SK-N-SH (cell line): ENCODE measurements around the gene AP1M1. TPM values are rescaled to one million over a fixed set of nuclear protein-coding genes. Genes with fewer than 3 reads are reported as not detected.

Source experiments
- CTCF ChIA-PET: fragments of 300-600, 350-600 bp; formaldehyde crosslinking; extraction: SDS; loops from one replicate; lab custom pipeline; 2021; lab: Yijun Ruan, JAX
- POLR2A ChIA-PET: fragments of 350-600 bp; sonication (Branson Sonifier 250); formaldehyde crosslinking; extraction: SDS; loops from one replicate; lab custom pipeline; 2020; ENCODE audit warnings: antibody characterized with exemption, inconsistent platforms; lab: Yijun Ruan, JAX
- DNase-seq: peaks from one replicate; pipeline ENCODE4 v3.0.0; 2012
- H2AFZ ChIP-seq: fragments of 200-600 bp; sonication (generic); 2 replicates; pipeline ENCODE4 v1.8.1; 2016; ENCODE audit warnings: antibody characterized with exemption, mild to moderate bottlenecking, low read depth
- H3F3A ChIP-seq: fragments of 200-600 bp; sonication (generic); replicated peaks from 2 replicates; pipeline ENCODE3; 2016; ENCODE audit warnings: antibody characterized with exemption, mild to moderate bottlenecking; ENCODE audit not compliant: insufficient read depth
- H3K27ac ChIP-seq, 2 experiments: fragments of 200-500 bp in 1 of 2; fragments of 200-600 bp in 1 of 2; sonication (Bioruptor generic) in 1 of 2; sonication (generic), shearing (Covaris generic) in 1 of 2; 2 replicates each; pipeline versions ENCODE4 v1.5.1 to v1.6.1; 2014 to 2016; ENCODE audit warnings: low read depth in 2 of 2, inconsistent platforms in 1 of 2, low read length in 1 of 2, mild to moderate bottlenecking in 1 of 2, mixed read lengths in 1 of 2
- H3K27me3 ChIP-seq: fragments of 200-600 bp; sonication (generic), shearing (Covaris generic); 2 replicates; pipeline ENCODE4 v1.6.1; 2016; ENCODE audit warnings: mixed run types; ENCODE audit not compliant: insufficient read depth
- H3K36me3 ChIP-seq, 2 experiments: fragments of 200-500 bp in 1 of 2; fragments of 200-600 bp in 1 of 2; sonication (Bioruptor generic) in 1 of 2; sonication (generic) in 1 of 2; replicated peaks in 1 of 2; 2 replicates each; pipeline versions ENCODE3 to v1.5.1; 2014 to 2016; ENCODE audit warnings: low read length in 1 of 2, mild to moderate bottlenecking in 1 of 2; ENCODE audit not compliant: insufficient read depth in 2 of 2, control insufficient read depth in 1 of 2
- H3K4me1 ChIP-seq, 2 experiments: fragments of 200-500 bp in 1 of 2; fragments of 200-600 bp in 1 of 2; sonication (Bioruptor generic) in 1 of 2; sonication (generic), shearing (Covaris generic) in 1 of 2; 2 replicates each; pipeline versions ENCODE4 v1.5.1 to v1.6.1; 2014 to 2016; ENCODE audit warnings: low read depth in 1 of 2, low read length in 1 of 2, mixed run types in 1 of 2; ENCODE audit not compliant: insufficient read depth in 2 of 2, control insufficient read depth in 1 of 2
- H3K4me2 ChIP-seq: fragments of 200-600 bp; sonication (generic), shearing (Covaris generic); 2 replicates; pipeline ENCODE4 v1.6.1; 2017; ENCODE audit warnings: mixed run types
- H3K4me3 ChIP-seq, 2 experiments: fragments of 200-500 bp in 1 of 2; fragments of 200-600 bp in 1 of 2; sonication (Bioruptor generic) in 1 of 2; sonication (generic), shearing (Covaris generic) in 1 of 2; 2 replicates each; pipeline versions ENCODE4 v1.5.1 to v1.8.1; 2014 to 2016; ENCODE audit warnings: low read depth in 2 of 2, inconsistent platforms in 1 of 2, low read length in 1 of 2, mild to moderate bottlenecking in 1 of 2, mixed read lengths in 1 of 2, moderate library complexity in 1 of 2
- H3K79me2 ChIP-seq: fragments of 200-600 bp; sonication (generic); 2 replicates; pipeline ENCODE4 v1.8.1; 2017; ENCODE audit warnings: mild to moderate bottlenecking; ENCODE audit not compliant: insufficient read depth
- H3K9ac ChIP-seq: fragments of 200-600 bp; sonication (generic); 2 replicates; pipeline ENCODE4 v1.6.1; 2017; ENCODE audit warnings: mixed run types
- H3K9me2 ChIP-seq: fragments of 200-600 bp; sonication (generic); 2 replicates; pipeline ENCODE4 v1.6.1; 2017; ENCODE audit warnings: mixed run types
- H3K9me3 ChIP-seq: fragments of 200-600 bp; sonication (generic); 2 replicates; pipeline ENCODE4 v1.6.1; 2017; ENCODE audit warnings: mixed run types, mild to moderate bottlenecking, moderate library complexity
- H4K20me1 ChIP-seq: fragments of 200-600 bp; sonication (generic); 2 replicates; pipeline ENCODE4 v1.6.1; 2017; ENCODE audit warnings: mild to moderate bottlenecking, mixed run types; ENCODE audit not compliant: insufficient read depth
- CHD2 ChIP-seq: fragments of 150-350 bp; IDR thresholded peaks from 2 replicates; pipeline ENCODE4 v1.6.1; 2018; ENCODE audit warnings: low read length; ENCODE audit not compliant: partially characterized antibody
- EP300 ChIP-seq, 2 experiments: IDR thresholded peaks; 2 replicates each; pipeline versions ENCODE4 v1.4.0 to v1.6.1; 2012; ENCODE audit warnings: borderline replicate concordance in 1 of 2, low read depth in 1 of 2, low read length in 1 of 2
- EZH2phosphoT487 ChIP-seq: fragments of 200-600 bp; sonication (generic); IDR thresholded peaks from 2 replicates; pipeline ENCODE4 v1.6.1; 2017; ENCODE audit warnings: low read depth, mixed run types, mild to moderate bottlenecking, antibody characterized with exemption, moderate library complexity, borderline replicate concordance
- FOSL2 ChIP-seq: IDR thresholded peaks from 2 replicates; pipeline ENCODE4 v1.4.0; 2012; ENCODE audit warnings: low read depth, mild to moderate bottlenecking, moderate library complexity, borderline replicate concordance
- FOXJ3 ChIP-seq: sonication (generic); formaldehyde crosslinking; IDR thresholded peaks from 2 replicates; pipeline ENCODE4 v1.5.1; 2020; ENCODE audit warnings: mild to moderate bottlenecking, missing genetic modification reagents
- JUND ChIP-seq: IDR thresholded peaks from 2 replicates; pipeline ENCODE4 v1.4.0; 2012
- MAX ChIP-seq: IDR thresholded peaks from 2 replicates; pipeline ENCODE4 v1.4.0; 2012; ENCODE audit warnings: low read depth
- NFIC ChIP-seq: IDR thresholded peaks from 2 replicates; pipeline ENCODE4 v1.4.0; 2012; ENCODE audit warnings: borderline replicate concordance
- NRF1 ChIP-seq: IDR thresholded peaks from 2 replicates; pipeline ENCODE4 v1.6.1; 2012; ENCODE audit warnings: low read depth, mild to moderate bottlenecking, low read length
- RAD21 ChIP-seq: IDR thresholded peaks from 2 replicates; pipeline ENCODE4 v1.6.1; 2012; ENCODE audit warnings: mild to moderate bottlenecking, low read length
- SIN3A ChIP-seq: IDR thresholded peaks from 2 replicates; pipeline ENCODE4 v1.6.1; 2012; ENCODE audit warnings: low read depth, mild to moderate bottlenecking, low read length, moderate library complexity, borderline replicate concordance
- TCF12 ChIP-seq: IDR thresholded peaks from 2 replicates; pipeline ENCODE4 v1.4.0; 2012
- TEAD4 ChIP-seq: IDR thresholded peaks from 2 replicates; pipeline ENCODE4 v1.4.0; 2012; ENCODE audit warnings: mild to moderate bottlenecking, borderline replicate concordance; ENCODE audit not compliant: insufficient read depth
- YY1 ChIP-seq: IDR thresholded peaks from 2 replicates; pipeline ENCODE4 v1.4.0; 2012; ENCODE audit warnings: low read depth, mild to moderate bottlenecking
- WGBS: methylation state at CpG from one replicate; pipeline ENCODE4 v1.1.6; 2017; ENCODE audit warnings: low lambda C conversion rate; 5-methylcytosine and 5-hydroxymethylcytosine counted together
- polyA plus RNA-seq, 3 experiments: library from polyadenylated mRNA; depleted of rRNA; stranded (reverse); fragments of >200 nt; gene quantifications; 2 replicates each; pipeline ENCODE4 v1.2.3, GENCODE V29; 2012
- TF ChIP-seq, protein P1 (sequence below): fragments of 150-350 bp; IDR thresholded peaks from 2 replicates; pipeline ENCODE4 v1.6.1; 2017; ENCODE audit warnings: antibody characterized with exemption, low read length, low read depth, borderline replicate concordance
- TF ChIP-seq, protein P2 (sequence below): IDR thresholded peaks from 2 replicates; pipeline ENCODE4 v1.6.1; 2012; ENCODE audit warnings: mild to moderate bottlenecking, low read depth, low read length, moderate library complexity

Gene AP1M1
- polyA plus RNA-seq, 1 of the 3 experiments (the other 2 are of a cell fraction): 133 TPM

- H3K9me3 ChIP-seq: no peaks in the 10 kb centered on the region
- no peaks in the 10 kb centered on the region for H4K20me1 ChIP-seq
- no peak overlapping the region for H3K4me2 ChIP-seq
- no peak overlapping the region for H2AFZ ChIP-seq
- no peaks in the 10 kb centered on the region; the same call in 1 of the 2 replicates for H3K27me3 ChIP-seq
- ChIA-PET CTCF (no interaction called here), POLR2A (no interaction called here)
- no peaks in the 10 kb centered on the region for H3K9me2 ChIP-seq
- no peak overlapping the region for H3K9ac ChIP-seq
- H3K36me3 ChIP-seq: no peaks in the 10 kb centered on the region
- no peak overlapping the region for H3K4me3 ChIP-seq
- TF ChIP-seq NRF1: no peak
- TF ChIP-seq EP300 (IDR thresholded peaks at IDR 0.05; ENCODE audit: borderline replicate concordance in 1 of 2, low read depth in 1 of 2, low read length in 1 of 2): no peak
- TF ChIP-seq FOSL2: no peak
- TF ChIP-seq TCF12: no peak
- TF ChIP-seq, protein P1, sequence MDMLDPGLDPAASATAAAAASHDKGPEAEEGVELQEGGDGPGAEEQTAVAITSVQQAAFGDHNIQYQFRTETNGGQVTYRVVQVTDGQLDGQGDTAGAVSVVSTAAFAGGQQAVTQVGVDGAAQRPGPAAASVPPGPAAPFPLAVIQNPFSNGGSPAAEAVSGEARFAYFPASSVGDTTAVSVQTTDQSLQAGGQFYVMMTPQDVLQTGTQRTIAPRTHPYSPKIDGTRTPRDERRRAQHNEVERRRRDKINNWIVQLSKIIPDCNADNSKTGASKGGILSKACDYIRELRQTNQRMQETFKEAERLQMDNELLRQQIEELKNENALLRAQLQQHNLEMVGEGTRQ: no peak
- no peak for TF ChIP-seq CHD2
- no peak for TF ChIP-seq FOXJ3 (CRISPR knock-in tag)
- no peak for TF ChIP-seq NFIC
- TF ChIP-seq MAX: no peak
- TF ChIP-seq EZH2phosphoT487: no peak
- TF ChIP-seq SIN3A: no peak
- no peak for TF ChIP-seq RAD21
- TF ChIP-seq YY1: no peak
- TF ChIP-seq, protein P2, sequence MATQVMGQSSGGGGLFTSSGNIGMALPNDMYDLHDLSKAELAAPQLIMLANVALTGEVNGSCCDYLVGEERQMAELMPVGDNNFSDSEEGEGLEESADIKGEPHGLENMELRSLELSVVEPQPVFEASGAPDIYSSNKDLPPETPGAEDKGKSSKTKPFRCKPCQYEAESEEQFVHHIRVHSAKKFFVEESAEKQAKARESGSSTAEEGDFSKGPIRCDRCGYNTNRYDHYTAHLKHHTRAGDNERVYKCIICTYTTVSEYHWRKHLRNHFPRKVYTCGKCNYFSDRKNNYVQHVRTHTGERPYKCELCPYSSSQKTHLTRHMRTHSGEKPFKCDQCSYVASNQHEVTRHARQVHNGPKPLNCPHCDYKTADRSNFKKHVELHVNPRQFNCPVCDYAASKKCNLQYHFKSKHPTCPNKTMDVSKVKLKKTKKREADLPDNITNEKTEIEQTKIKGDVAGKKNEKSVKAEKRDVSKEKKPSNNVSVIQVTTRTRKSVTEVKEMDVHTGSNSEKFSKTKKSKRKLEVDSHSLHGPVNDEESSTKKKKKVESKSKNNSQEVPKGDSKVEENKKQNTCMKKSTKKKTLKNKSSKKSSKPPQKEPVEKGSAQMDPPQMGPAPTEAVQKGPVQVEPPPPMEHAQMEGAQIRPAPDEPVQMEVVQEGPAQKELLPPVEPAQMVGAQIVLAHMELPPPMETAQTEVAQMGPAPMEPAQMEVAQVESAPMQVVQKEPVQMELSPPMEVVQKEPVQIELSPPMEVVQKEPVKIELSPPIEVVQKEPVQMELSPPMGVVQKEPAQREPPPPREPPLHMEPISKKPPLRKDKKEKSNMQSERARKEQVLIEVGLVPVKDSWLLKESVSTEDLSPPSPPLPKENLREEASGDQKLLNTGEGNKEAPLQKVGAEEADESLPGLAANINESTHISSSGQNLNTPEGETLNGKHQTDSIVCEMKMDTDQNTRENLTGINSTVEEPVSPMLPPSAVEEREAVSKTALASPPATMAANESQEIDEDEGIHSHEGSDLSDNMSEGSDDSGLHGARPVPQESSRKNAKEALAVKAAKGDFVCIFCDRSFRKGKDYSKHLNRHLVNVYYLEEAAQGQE: no peak
- no peak for TF ChIP-seq TEAD4
- TF ChIP-seq JUND: no peak
- peaks cover 0 to 6% of the 10 kb centered on the region in 2 experiments; a peak in 1 of 4 replicates for H3K4me1 ChIP-seq
- WGBS: 51% methylated on average over 5 of the region's 10 CpGs
- no peak overlapping the region for H3K27ac ChIP-seq
- H3K79me2 ChIP-seq: no peaks in the 10 kb centered on the region
- DNase-seq: no peak
- H3F3A ChIP-seq: peaks cover 13% of the 10 kb centered on the region
Observed at GRCh38 chr19:16157601-16158000, 40.1 kb upstream of the AP1M1 start.
